PC-9 (cell line): Measurements from ENCODE around the gene KIAA1217.

ENCODE experiments used
- CTCF ChIP-seq: fragments of 200-600 bp; sonication (generic); conservative IDR thresholded peaks from 2 replicates; pipeline ENCODE4 v1.6.1; 2017; ENCODE audit warnings: mixed run types, antibody characterized with exemption, mild to moderate bottlenecking, moderate library complexity
- EZH2 ChIP-seq: fragments of 200-600 bp; sonication (generic); IDR thresholded peaks from 2 replicates; pipeline ENCODE4 v1.8.0; 2017; ENCODE audit warnings: antibody characterized with exemption, low read depth

- TF ChIP-seq CTCF: no peak
- no peak for TF ChIP-seq EZH2
Measured at GRCh38 chr10:24206334-24206733, 2.6 kb upstream of the KIAA1217 start.
